Testis (tissue), 3 donors: ENCODE data around the gene TMEM63C. TPM values are rescaled to one million over a fixed set of nuclear protein-coding genes. Genes with fewer than 3 reads are reported as not detected.

Experiments
- DNase-seq: peaks from one replicate; pipeline ENCODE4 v3.0.0-alpha.2; 2019
- H3K27ac ChIP-seq, 2 donors: fragments of 200-600 bp; sonication (generic); one replicate each; pipeline ENCODE4 v1.5.1; 2019
- H3K27me3 ChIP-seq: fragments of 200-600 bp; sonication (generic); one replicate; pipeline ENCODE4 v1.5.1; 2019
- H3K36me3 ChIP-seq: fragments of 200-600 bp; sonication (generic); one replicate; pipeline ENCODE4 v1.5.1; 2017; ENCODE audit warnings: low read depth; ENCODE audit errors: missing control alignments
- H3K4me1 ChIP-seq: fragments of 200-600 bp; sonication (generic); one replicate; pipeline ENCODE4 v1.5.1; 2019
- H3K4me3 ChIP-seq, 2 donors: fragments of 200-600 bp; sonication (generic); one replicate each; pipeline ENCODE4 v1.5.1; 2017 to 2019
- H3K9me3 ChIP-seq: fragments of 200-600 bp; sonication (generic); one replicate; pipeline ENCODE4 v1.5.1; 2017
- CTCF ChIP-seq, 3 experiments: fragments of 450-650 bp in 2 of 3; fragments of 200-600 bp in 1 of 3; sonication (generic) in 1 of 3; IDR thresholded peaks; one replicate each; pipeline ENCODE4 v1.5.1; 2016 to 2019; ENCODE audit warnings: antibody characterized with exemption in 3 of 3, mild to moderate bottlenecking in 2 of 3, moderate library complexity in 1 of 3
- POLR2A ChIP-seq: fragments of 450-650 bp; IDR thresholded peaks from one replicate; pipeline ENCODE4 v1.6.1; 2017; ENCODE audit warnings: antibody characterized with exemption, mild to moderate bottlenecking, moderate library complexity
- WGBS, 2 donors: methylation state at CpG; one replicate each; pipeline ENCODE4 v1.1.5; 2018; 5-methylcytosine and 5-hydroxymethylcytosine counted together
- intact Hi-C: fragments of 100-400 bp; cut with DNase I; formaldehyde crosslinking; loops from one replicate; pipeline ENCODE4 v1.15.1; 2023; ENCODE audit warnings: low total_unique reads
- polyA plus RNA-seq: library from polyadenylated mRNA; stranded (reverse); fragments of 350-450 nt; fragmentation: Illumina TruSeq; extraction: RNeasy Lipid Tissue Mini Kit (QIAGEN cat#74804); gene quantifications from one replicate; pipeline ENCODE4 v1.2.3, GENCODE V29; 2014; ENCODE audit warnings: low read depth, low replicate concordance; ENCODE audit not compliant: insufficient read depth
- total RNA-seq, 2 donors: library from RNA; depleted of rRNA; stranded (reverse); fragments of >200 nt; gene quantifications; one replicate each; pipeline ENCODE4 v1.2.3, GENCODE V29; 2016

Gene TMEM63C
- total and polyA plus RNA-seq, 3 donors from 2014 or later: 14.1 to 21.0 (median 20.7) TPM

GRCh38 chr14:77206261-77206824 lies 24.7 kb downstream of the TMEM63C start:
- 100% methylated on average over 2 of the region's 2 CpGs; no CpG with 5 or more reads in 1 of the 2 donors for WGBS, 2 donors
- intact Hi-C loops: no loop called here
- TF ChIP-seq CTCF (IDR thresholded peaks at IDR 0.05) (no peak), POLR2A (no peak)
- no peak overlapping the region for H3K4me3 ChIP-seq
- no peak overlapping the region for H3K27ac ChIP-seq
- no peaks in the 10 kb centered on the region for H3K36me3 ChIP-seq
- H3K27me3 ChIP-seq: no peaks in the 10 kb centered on the region
- no peak for DNase-seq
- H3K9me3 ChIP-seq: no peaks in the 10 kb centered on the region
- H3K4me1 ChIP-seq: no peaks in the 10 kb centered on the region

- Histone ChIP-seq H3K4me3 (no peak overlapping the region), H3K36me3 (no peaks in the 10 kb centered on the region), H3K27me3 (no peaks in the 10 kb centered on the region), H3K4me1 (no peaks in the 10 kb centered on the region), H3K27ac (no peak overlapping the region), H3K9me3 (no peaks in the 10 kb centered on the region)
- 69 to 80% methylated on average over 2 of the region's 2 CpGs for WGBS, 2 donors
- TF ChIP-seq CTCF (IDR thresholded peaks at IDR 0.05) (no peak), POLR2A (no peak)
- intact Hi-C loops: no loop called here
- DNase-seq: no peak
These were observed 25.3 kb downstream of the TMEM63C start for GRCh38 chr14:77206877-77207389.

- intact Hi-C loops: no loop called here
- TF ChIP-seq POLR2A (no peak), CTCF (IDR thresholded peaks at IDR 0.05) (no peak)
- no peak overlapping the region for H3K27ac ChIP-seq
- H3K4me1 ChIP-seq: no peaks in the 10 kb centered on the region
- no peaks in the 10 kb centered on the region for H3K9me3 ChIP-seq
- no peaks in the 10 kb centered on the region for H3K36me3 ChIP-seq
- peak; percentile 83 for DNase-seq
- no peaks in the 10 kb centered on the region for H3K27me3 ChIP-seq
- H3K4me3 ChIP-seq: no peak overlapping the region
- 35 to 49% methylated on average over 8 to 10 of the region's 10 CpGs for WGBS, 2 donors
These were observed 26.8 kb downstream of the TMEM63C start for GRCh38 chr14:77208291-77208978.

GRCh38 chr14:77208979-77209318 lies 27.4 kb downstream of the TMEM63C start:
- 50 to 73% methylated on average over 4 to 5 of the region's 5 CpGs for WGBS, 2 donors
- H3K9me3 ChIP-seq: no peaks in the 10 kb centered on the region
- TF ChIP-seq POLR2A (no peak), CTCF (IDR thresholded peaks at IDR 0.05) (no peak)
- no peak for DNase-seq
- H3K4me3 ChIP-seq: no peak overlapping the region
- no peaks in the 10 kb centered on the region for H3K4me1 ChIP-seq
- intact Hi-C loops: no loop called here
- H3K27ac ChIP-seq: no peak overlapping the region
- no peaks in the 10 kb centered on the region for H3K36me3 ChIP-seq
- no peaks in the 10 kb centered on the region for H3K27me3 ChIP-seq
